Activated B cell treated with CpG ODN at 0.5 μM for 24 hours (primary cell): ENCODE data around the gene CRMP1. TPM values are rescaled to one million over a fixed set of nuclear protein-coding genes. Genes with fewer than 3 reads are reported as not detected.
"Not testable (repeated sequence)": the region's sequence is repeated elsewhere in the genome, so short reads cannot be mapped to it uniquely, and the experiment has no call there.

Experiments used
- ATAC-seq: fragments of 200-7000 bp; cut with Tn5 transposase; one replicate; pipeline ENCODE4 v1.10.0; 2021; ENCODE audit warnings: low read depth, mild to moderate bottlenecking, moderate library complexity
- CTCF ChIA-PET: fragments of 350-600 bp; sonication (Branson Sonifier 250); formaldehyde crosslinking; loops from one replicate; lab custom pipeline; 2021; ENCODE audit warnings: antibody characterized with exemption; lab: Charles Lee
- POLR2A ChIA-PET: fragments of 350-600 bp; sonication (Branson Sonifier 250); formaldehyde crosslinking; loops from one replicate; lab custom pipeline; 2021; ENCODE audit warnings: antibody characterized with exemption; lab: Charles Lee
- DNase-seq: peaks from one replicate; pipeline ENCODE4 v3.0.0; 2022
- H3K27ac Mint-ChIP-seq: one replicate; pipeline ENCODE4 v1.8.0; 2020; ENCODE audit warnings: mixed read lengths
- H3K27me3 Mint-ChIP-seq: one replicate; pipeline ENCODE4 v1.8.0; 2021; ENCODE audit warnings: mixed read lengths
- H3K36me3 Mint-ChIP-seq: one replicate; pipeline ENCODE4 v1.8.0; 2021; ENCODE audit warnings: low read depth, mixed read lengths
- H3K4me1 Mint-ChIP-seq: one replicate; pipeline ENCODE4 v1.8.0; 2021; ENCODE audit warnings: mixed read lengths
- H3K4me3 Mint-ChIP-seq: one replicate; pipeline ENCODE4 v1.8.0; 2020; ENCODE audit warnings: mild to moderate bottlenecking, mixed read lengths
- H3K9me3 Mint-ChIP-seq: one replicate; pipeline ENCODE4 v1.8.0; 2020; ENCODE audit warnings: mixed read lengths
- CTCF ChIP-seq: fragments of 200-600 bp; IDR thresholded peaks from one replicate; pipeline ENCODE4 v1.8.0; 2022; ENCODE audit warnings: antibody characterized with exemption, mild to moderate bottlenecking
- intact Hi-C: fragments of 100-400 bp; cut with micrococcal nuclease; formaldehyde crosslinking; loops from one replicate; pipeline ENCODE4 v1.15.1; 2024
- total RNA-seq: library from RNA; stranded (reverse); gene quantifications from 2 replicates; pipeline ENCODE4 v1.2.3, GENCODE V29; 2022

Gene CRMP1
- total RNA-seq, 1 donor from 2014 or later, result 0.09 TPM

- DNase-seq, result no peak
- H3K4me3 Mint-ChIP-seq, result no peak overlapping the region
- POLR2A ChIA-PET, result no interaction called here
Observed at GRCh38 chr4:5863461-5864113, 29.3 kb downstream of the CRMP1 start.

GRCh38 chr4:5858020-5858769, 34.7 kb downstream of the CRMP1 start:
- Mint-ChIP-seq H3K27me3 (no peaks in the 10 kb centered on the region), H3K36me3 (no peaks in the 10 kb centered on the region), H3K4me1 (no peaks in the 10 kb centered on the region), H3K9me3 (no peaks in the 10 kb centered on the region), H3K27ac (no peak overlapping the region), H3K4me3 (no peak overlapping the region)
- DNase-seq (no peak), ATAC-seq (no peak)
- TF ChIP-seq CTCF, result no peak
- ChIA-PET CTCF (no interaction called here), POLR2A (no interaction called here)
- intact Hi-C loops, result no loop called here

More at GRCh38 chr4:5863461-5864113, 29.3 kb downstream of the CRMP1 start:
- CTCF ChIA-PET, result no interaction called here
- intact Hi-C loops, result no loop called here
- Mint-ChIP-seq H3K9me3 (no peaks in the 10 kb centered on the region), H3K4me1 (peaks cover 10% of the 10 kb centered on the region), H3K27me3 (peaks cover 8% of the 10 kb centered on the region), H3K27ac (no peak overlapping the region), H3K36me3 (no peaks in the 10 kb centered on the region)
- no peak for ATAC-seq
- no peak for TF ChIP-seq CTCF

GRCh38 chr4:5857199-5857598, 35.7 kb downstream of the CRMP1 start:
- ChIA-PET CTCF (no interaction called here), POLR2A (no interaction called here)
- Mint-ChIP-seq H3K4me1 (no peaks in the 10 kb centered on the region), H3K4me3 (no peak overlapping the region), H3K36me3 (no peaks in the 10 kb centered on the region), H3K9me3 (no peaks in the 10 kb centered on the region), H3K27ac (no peak overlapping the region), H3K27me3 (no peaks in the 10 kb centered on the region)
- ATAC-seq (no peak), DNase-seq (no peak)
- no peak for TF ChIP-seq CTCF
- intact Hi-C loops, result no loop called here

GRCh38 chr4:5856362-5856761, 36.5 kb downstream of the CRMP1 start:
- H3K36me3 Mint-ChIP-seq, H3K4me1 Mint-ChIP-seq, H3K9me3 Mint-ChIP-seq, POLR2A ChIA-PET, ATAC-seq, H3K27me3 Mint-ChIP-seq, H3K4me3 Mint-ChIP-seq, intact Hi-C loops, CTCF ChIA-PET, DNase-seq, H3K27ac Mint-ChIP-seq: not testable (repeated sequence)

GRCh38 chr4:5854929-5855328, 38.0 kb downstream of the CRMP1 start:
- intact Hi-C loops, result no loop called here
- no peak for TF ChIP-seq CTCF
- Mint-ChIP-seq H3K9me3 (no peaks in the 10 kb centered on the region), H3K4me1 (no peaks in the 10 kb centered on the region), H3K4me3 (no peak overlapping the region), H3K36me3 (no peaks in the 10 kb centered on the region), H3K27me3 (peaks cover 2% of the 10 kb centered on the region), H3K27ac (no peak overlapping the region)
- POLR2A ChIA-PET, result no interaction called here
- CTCF ChIA-PET, result no interaction called here
- ATAC-seq, result no peak
- DNase-seq, result no peak
